ENCODE results near the gene TUT7. TPM values are rescaled to one million over a fixed set of nuclear protein-coding genes. Genes with fewer than 3 reads are reported as not detected.

Gene TUT7
- total RNA-seq, 4 donors from 2014 or later, result 36.4 to 65.1 (median 57.4) TPM

DNA sequence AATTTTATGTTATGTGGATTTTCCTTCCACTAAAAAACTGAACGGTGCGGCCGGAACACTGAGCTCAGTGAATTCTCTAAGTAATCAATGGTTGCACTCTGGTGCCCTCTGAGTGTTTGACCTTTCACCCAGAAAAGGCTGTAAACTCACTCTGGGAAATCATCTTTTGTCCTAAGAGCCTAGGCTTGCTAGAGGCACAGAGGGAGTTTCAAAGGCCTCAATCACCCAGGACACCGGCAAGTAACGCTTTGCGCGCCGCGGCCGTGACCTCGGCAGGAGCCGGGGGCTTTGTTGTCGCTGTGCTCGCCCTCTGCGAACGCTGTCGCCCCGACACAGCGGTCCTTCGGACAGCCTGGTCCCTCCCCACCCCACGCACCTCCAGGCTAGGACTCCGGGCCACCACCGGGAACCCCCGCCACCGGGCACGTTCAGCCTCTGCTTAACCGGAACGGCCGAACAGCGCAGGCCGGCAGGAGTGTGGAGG is 72.6 kb downstream of the TUT7 start:
- TF ChIP-seq, protein P1, sequence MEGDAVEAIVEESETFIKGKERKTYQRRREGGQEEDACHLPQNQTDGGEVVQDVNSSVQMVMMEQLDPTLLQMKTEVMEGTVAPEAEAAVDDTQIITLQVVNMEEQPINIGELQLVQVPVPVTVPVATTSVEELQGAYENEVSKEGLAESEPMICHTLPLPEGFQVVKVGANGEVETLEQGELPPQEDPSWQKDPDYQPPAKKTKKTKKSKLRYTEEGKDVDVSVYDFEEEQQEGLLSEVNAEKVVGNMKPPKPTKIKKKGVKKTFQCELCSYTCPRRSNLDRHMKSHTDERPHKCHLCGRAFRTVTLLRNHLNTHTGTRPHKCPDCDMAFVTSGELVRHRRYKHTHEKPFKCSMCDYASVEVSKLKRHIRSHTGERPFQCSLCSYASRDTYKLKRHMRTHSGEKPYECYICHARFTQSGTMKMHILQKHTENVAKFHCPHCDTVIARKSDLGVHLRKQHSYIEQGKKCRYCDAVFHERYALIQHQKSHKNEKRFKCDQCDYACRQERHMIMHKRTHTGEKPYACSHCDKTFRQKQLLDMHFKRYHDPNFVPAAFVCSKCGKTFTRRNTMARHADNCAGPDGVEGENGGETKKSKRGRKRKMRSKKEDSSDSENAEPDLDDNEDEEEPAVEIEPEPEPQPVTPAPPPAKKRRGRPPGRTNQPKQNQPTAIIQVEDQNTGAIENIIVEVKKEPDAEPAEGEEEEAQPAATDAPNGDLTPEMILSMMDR (IDR thresholded peaks at IDR 0.05; ENCODE audit: low read depth), result no peak

DNA sequence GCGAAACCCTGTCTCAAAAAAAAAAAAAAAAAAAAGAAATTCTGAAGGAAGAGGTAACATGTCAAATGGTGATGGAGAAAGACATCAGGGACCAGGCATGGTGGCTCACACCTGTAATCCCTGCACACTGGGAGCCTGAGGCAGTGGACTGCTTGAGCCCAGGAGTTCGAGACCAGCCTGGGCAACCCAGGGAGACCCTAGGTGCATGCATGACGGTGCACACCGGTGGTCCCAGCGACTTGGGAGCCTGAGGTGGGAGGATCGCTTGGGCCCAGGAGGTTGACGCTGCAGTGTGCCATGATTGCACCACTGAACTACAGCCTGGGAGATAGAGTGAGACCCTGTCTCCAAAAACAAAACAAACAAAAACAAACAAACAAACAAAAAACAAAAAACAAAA is 73.6 kb downstream of the TUT7 start:
- TF ChIP-seq, protein P1 (IDR thresholded peaks at IDR 0.05; ENCODE audit: low read depth), result no peak

DNA sequence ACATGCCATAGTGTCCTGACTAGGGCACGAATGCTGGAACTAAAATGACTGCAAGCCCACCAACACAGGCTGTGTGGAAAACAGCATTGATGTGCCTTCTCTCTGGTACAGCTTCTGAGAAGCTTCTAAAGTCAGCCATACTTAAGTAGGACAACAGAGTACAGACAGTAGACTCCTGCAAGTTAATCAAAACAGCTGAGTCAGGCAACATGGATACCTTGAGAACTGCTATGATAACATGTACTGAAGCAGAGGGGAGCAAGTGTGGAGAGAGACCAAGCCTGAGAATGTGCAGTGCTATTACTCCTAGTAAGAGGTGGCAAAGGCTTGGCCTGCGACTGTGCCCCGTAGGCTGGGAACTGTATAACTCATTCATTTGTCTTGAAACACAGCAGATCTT is 74.4 kb downstream of the TUT7 start:
- TF ChIP-seq, protein P1 (IDR thresholded peaks at IDR 0.05; ENCODE audit: low read depth), result no peak

DNA sequence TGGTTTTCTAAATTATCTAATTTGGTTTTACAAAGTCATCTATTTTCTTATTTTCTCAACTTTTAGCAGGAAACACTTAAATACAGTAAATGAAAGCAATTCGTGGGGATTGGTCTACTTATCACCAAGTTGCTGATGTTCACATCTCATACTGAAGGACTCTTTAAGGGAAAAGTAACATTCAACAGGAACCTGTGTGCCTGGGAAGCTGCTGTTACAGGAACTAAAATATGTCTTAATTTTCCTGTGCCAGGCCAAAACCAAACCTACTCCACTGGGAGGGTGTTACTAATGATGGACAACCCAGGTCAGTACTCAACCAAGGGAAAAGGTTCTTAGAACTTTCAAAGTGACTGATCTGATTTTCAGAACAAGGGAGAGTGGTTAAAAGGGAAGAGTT is 77.1 kb downstream of the TUT7 start:
- TF ChIP-seq, protein P1 (IDR thresholded peaks at IDR 0.05; ENCODE audit: low read depth), result no peak

DNA sequence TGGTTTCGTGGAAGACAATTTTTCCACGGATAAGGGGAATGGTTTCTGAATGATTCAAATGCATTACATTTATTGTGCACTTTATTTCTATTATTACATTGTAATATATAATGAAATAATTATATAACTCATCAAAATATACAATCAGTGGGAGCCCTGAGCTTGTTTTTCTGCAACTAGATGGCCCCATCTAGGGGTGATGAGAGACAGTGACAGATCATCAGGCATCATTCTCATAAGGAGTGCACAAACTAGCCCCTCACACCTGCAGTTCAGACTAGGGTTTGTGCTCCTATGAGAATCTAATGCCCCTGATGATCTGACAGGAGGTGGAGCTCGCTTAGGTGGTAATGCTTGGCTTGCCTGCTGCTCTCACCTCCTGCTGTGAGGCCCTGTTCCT is 78.2 kb downstream of the TUT7 start:
- TF ChIP-seq, protein P1 (IDR thresholded peaks at IDR 0.05; ENCODE audit: low read depth), result no peak

DNA sequence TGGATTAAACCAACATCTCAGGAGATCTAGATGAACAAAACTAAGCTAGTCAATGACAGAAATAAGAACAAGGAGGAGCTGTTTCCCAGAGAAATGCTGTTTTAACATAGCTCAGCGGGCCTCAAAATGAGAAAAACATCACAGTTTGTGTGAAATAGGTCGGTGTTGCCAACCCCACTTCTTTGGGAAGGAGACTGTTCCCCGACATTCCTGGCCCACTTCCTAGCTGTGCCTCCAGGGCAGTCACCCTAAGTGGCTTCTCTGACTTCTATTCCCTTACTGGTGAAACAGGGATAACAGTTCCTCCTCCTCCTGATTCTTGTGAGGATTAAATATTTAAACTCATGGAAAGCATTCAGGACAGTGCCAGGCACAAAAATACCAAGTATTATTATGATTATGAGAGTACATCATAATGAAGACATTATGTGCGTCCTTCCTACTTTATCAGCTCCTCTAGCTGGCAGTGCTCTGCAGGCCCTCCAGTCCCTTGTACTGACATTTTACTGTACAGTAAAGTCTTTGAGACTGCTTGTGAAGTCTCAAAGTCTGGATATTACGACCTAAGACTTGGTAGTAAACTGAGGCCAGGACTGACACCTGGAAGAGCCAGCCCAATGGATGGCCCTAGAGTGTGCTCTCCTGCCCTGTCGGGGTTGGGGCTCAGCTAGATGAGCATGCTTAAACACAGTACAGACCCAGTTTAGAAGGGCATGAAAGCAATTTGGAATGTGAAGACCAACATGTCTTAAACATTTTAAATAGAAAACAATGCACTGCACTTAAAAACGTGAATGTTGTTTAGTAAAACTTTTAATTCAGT is 79.2 kb downstream of the TUT7 start:
- TF ChIP-seq, protein P1 (IDR thresholded peaks at IDR 0.05; ENCODE audit: low read depth), result no peak

DNA sequence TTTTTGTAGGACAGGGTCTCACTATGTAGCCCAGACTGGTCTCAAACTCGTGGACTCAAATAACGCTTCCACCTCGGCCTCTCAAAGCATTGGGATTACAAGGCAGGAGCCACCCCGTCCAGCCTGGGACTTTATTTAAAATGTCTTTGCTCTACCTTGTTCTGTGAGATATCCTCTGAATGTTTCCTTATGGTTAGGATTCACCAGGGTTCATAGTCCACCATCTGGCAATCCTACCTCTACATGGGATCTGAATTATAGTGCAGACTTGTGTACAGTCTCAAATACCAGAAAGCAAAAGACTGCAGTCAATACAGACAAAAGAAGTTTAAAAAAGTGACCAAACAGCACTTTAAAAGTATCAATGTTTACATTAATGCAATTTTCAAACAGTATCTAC is 82.0 kb downstream of the TUT7 start:
- TF ChIP-seq, protein P1 (IDR thresholded peaks at IDR 0.05; ENCODE audit: low read depth), result no peak
